GM06990 (cell line): Measurements from ENCODE around the gene PPP4C.

ENCODE experiments used
- DNase-seq: peaks from one replicate; pipeline ENCODE4 v3.0.0-alpha.2; 2011; ENCODE audit not compliant: insufficient read length; ENCODE audit errors: extremely low read depth
- H3K27me3 ChIP-seq: replicated peaks from 2 replicates; pipeline ENCODE4 v1.6.0; 2011; ENCODE audit warnings: low read length; ENCODE audit not compliant: control insufficient read depth, insufficient read depth
- H3K36me3 ChIP-seq: 2 replicates; pipeline ENCODE4 v1.5.1; 2011; ENCODE audit warnings: low read length; ENCODE audit not compliant: control insufficient read depth, insufficient read depth
- H3K4me3 ChIP-seq: replicated peaks from 2 replicates; pipeline ENCODE4 v1.5.1; 2011; ENCODE audit warnings: low read depth, mild to moderate bottlenecking, control low read depth, low read length
- TF ChIP-seq, protein P1 (sequence below): IDR thresholded peaks from 2 replicates; pipeline ENCODE4 v1.5.1; 2011; ENCODE audit warnings: low read length, control low read depth, mild to moderate bottlenecking, inconsistent platforms; ENCODE audit not compliant: insufficient read depth, poor library complexity, severe bottlenecking

PPP4C gene

DNA sequence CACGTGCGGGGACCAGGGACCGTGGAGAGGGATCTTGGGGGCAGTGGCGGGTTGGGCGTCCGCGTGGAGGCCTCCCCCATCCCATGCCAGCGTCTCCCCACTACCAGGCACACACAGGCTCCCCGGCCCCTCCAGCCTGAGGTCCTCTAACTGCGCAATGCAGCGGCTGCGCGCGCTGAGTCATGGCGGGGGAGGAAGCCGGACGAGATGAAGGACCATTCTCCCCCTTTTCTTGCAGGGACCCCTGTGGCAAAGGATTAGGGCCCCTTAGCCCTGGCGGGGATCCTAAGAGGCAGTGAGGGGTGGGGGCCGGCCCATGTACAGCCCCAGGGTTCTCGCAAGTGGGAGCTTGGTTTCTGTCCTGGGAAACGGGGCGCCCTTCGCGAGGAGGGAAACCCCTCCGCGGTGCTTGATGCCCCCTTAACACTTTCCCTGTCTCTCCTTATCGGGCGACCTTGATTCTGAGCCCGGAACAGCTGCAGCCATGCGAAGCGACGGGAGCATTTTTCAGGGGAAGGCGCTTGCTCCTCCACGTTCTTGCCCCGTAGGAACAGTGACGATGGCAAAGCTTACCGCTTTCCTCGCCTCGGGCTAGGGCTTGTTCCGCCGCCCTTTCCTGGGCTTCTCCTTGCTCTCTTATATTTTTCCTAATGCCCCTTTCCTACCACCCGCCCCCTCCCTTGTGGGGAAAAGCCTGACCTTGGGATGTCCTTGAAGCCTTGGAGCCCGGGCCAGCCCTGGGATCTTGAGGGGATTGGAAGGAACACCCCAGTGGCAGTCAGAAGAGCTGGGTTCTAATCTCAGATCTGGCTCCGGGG lies 9.6 kb upstream of the PPP4C start:
- TF ChIP-seq, protein P1, sequence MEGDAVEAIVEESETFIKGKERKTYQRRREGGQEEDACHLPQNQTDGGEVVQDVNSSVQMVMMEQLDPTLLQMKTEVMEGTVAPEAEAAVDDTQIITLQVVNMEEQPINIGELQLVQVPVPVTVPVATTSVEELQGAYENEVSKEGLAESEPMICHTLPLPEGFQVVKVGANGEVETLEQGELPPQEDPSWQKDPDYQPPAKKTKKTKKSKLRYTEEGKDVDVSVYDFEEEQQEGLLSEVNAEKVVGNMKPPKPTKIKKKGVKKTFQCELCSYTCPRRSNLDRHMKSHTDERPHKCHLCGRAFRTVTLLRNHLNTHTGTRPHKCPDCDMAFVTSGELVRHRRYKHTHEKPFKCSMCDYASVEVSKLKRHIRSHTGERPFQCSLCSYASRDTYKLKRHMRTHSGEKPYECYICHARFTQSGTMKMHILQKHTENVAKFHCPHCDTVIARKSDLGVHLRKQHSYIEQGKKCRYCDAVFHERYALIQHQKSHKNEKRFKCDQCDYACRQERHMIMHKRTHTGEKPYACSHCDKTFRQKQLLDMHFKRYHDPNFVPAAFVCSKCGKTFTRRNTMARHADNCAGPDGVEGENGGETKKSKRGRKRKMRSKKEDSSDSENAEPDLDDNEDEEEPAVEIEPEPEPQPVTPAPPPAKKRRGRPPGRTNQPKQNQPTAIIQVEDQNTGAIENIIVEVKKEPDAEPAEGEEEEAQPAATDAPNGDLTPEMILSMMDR, result no peak
- peak overlapping the region; percentile 95 for H3K4me3 ChIP-seq
- DNase-seq, result no peak
- peaks cover 36% of the 10 kb centered on the region for H3K36me3 ChIP-seq
- no peaks in the 10 kb centered on the region for H3K27me3 ChIP-seq

DNA sequence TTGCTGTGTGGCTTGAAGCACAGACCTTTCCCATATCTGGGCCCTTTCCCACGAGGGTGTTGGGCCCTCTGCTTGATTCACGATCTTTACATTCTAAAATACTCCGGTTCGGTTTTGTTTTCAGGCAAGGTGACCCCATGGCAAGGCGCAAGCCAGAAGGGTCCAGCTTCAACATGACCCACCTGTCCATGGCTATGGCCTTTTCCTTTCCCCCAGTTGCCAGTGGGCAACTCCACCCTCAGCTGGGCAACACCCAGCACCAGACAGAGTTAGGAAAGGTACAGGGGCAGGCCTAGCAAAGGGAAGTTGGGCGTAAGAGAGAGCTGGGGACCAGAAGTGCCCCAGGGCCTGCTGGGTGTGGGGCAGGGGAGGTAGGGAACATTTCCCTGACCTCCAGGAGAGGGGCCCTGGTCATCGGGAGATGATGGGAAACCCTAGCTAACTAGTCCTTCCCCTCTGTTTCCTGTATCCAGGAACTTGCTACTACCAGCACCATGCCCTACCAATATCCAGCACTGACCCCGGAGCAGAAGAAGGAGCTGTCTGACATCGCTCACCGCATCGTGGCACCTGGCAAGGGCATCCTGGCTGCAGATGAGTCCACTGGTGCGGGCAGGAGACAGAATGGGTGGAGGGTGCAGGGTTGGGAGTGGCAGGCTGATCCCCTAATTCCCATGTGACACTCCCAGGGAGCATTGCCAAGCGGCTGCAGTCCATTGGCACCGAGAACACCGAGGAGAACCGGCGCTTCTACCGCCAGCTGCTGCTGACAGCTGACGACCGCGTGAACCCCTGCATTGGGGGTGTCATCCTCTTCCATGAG lies 8.8 kb upstream of the PPP4C start:
- TF ChIP-seq, protein P1, result no peak
- Histone ChIP-seq H3K36me3 (peaks cover 36% of the 10 kb centered on the region), H3K4me3 (peak overlapping the region; percentile 95), H3K27me3 (no peaks in the 10 kb centered on the region)
- DNase-seq, result no peak

DNA sequence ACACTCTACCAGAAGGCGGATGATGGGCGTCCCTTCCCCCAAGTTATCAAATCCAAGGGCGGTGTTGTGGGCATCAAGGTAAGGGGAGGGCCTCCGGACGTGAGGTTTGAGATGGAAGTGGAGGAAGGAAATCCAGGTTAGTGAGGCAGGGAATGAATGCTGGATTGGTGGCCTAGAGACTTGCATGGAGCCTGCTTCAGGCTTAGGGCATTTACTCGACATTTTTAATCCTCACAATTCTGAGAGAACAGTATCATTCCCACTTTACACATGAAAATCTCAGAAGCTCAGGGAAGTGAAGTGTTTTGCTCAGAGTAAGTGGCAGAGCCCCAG lies 8.2 kb upstream of the PPP4C start:
- H3K27me3 ChIP-seq, result no peaks in the 10 kb centered on the region
- no peak for DNase-seq
- peak overlapping the region; percentile 95 for H3K4me3 ChIP-seq
- TF ChIP-seq, protein P1, result no peak
- peaks cover 36% of the 10 kb centered on the region for H3K36me3 ChIP-seq

DNA sequence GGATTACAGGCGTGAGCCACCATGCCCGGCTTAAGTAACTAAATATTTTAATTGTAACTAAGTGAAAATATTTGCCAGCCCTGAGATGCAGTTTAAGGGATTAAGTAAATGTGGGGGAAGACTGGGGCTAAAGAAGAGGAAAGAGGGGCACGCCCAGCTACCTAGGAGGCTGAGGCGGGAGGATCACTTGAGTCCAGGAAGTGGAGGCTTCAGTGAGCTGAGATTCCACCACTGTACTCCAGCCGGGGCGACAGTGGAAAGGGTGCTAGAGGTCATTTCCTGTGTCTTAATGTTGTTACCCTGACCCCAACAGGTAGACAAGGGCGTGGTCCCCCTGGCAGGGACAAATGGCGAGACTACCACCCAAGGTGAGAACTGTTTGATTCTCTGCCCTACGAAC lies 7.5 kb upstream of the PPP4C start:
- no peak overlapping the region for H3K4me3 ChIP-seq
- peaks cover 36% of the 10 kb centered on the region for H3K36me3 ChIP-seq

DNA sequence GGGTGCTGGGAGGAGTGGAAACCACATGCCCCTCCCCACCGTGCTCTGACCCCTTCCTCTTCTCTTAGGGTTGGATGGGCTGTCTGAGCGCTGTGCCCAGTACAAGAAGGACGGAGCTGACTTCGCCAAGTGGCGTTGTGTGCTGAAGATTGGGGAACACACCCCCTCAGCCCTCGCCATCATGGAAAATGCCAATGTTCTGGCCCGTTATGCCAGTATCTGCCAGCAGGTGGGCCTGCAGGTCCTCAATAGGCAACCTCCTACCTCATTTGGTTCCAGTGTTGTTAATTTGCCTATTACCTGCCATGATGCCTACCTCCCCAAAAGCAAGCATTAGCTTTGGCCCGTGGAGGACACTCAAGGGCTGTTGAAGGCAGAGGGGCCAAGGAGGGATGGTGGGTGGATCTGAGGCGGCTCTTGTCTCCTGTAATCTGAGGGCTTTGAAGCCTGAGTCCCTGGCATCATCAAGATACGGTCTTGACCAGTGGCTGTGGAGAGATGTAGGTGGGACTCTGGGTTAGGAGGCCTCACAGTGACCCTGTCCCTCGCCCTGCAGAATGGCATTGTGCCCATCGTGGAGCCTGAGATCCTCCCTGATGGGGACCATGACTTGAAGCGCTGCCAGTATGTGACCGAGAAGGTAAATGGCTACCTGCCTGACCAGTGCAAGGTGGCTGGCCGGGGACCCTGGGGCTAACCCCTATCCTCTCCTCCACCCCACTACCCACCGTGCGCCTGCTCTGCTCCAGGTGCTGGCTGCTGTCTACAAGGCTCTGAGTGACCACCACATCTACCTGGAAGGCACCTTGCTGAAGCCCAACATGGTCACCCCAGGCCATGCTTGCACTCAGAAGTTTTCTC lies 6.8 kb upstream of the PPP4C start:
- Histone ChIP-seq H3K4me3 (no peak overlapping the region), H3K36me3 (peaks cover 36% of the 10 kb centered on the region), H3K27me3 (no peaks in the 10 kb centered on the region)
- no peak for DNase-seq
- TF ChIP-seq, protein P1, result peak; percentile 44

More for the DNA sequence above, 7.5 kb upstream of the PPP4C start:
- H3K27me3 ChIP-seq, result no peaks in the 10 kb centered on the region
- TF ChIP-seq, protein P1, result no peak
- no peak for DNase-seq
